Stromal cell of bone marrow (primary cell): Measurements from ENCODE around the gene PTPN13.
A peak's percentile ranks its signal among the peaks of the same experiment; 100 is the strongest.

Source experiments
- DNase-seq: peaks from one replicate; pipeline ENCODE4 v3.0.0-alpha.2; 2012; ENCODE audit warnings: low read depth

The PTPN13 gene

DNA sequence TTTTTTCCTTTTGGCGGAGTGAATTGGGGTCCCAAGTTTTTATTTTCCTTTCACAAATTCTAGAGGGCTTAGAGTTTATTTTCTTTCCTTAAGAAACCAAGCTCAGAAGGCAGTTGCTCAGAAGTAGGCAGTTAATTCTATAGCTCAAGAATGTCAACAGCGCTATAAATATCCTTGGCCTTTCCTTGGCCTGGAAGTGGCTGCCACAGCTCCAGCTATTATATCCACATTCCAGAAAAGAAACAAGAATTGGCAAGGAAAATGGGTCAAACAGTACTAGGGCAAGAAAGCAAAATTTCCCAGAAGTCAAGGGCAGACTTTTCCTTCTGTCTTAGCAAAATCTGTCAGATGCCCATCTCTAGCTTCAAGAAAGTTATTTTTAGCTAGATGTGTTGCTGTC, 224.1 kb downstream of the PTPN13 start:
- DNase-seq = no peak

DNA sequence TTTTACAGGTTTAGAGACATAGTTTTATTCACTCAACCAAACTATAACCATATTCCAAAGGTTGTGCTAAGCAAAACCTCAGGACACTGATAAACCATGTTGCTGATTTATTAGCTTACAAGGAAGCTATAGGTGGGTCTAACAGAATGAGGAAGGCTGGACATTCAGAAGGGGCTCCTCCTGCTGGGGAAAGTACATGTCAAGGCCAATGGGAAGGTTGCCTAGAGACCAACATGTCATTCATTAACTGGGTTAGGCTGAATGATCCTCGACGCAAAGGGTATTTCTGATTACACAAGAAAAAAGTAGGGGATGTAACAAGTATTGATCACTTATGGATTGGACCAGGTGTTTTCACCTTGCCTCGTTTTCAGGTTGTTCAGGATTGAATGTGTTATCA, 224.7 kb downstream of the PTPN13 start:
- DNase-seq = no peak

DNA sequence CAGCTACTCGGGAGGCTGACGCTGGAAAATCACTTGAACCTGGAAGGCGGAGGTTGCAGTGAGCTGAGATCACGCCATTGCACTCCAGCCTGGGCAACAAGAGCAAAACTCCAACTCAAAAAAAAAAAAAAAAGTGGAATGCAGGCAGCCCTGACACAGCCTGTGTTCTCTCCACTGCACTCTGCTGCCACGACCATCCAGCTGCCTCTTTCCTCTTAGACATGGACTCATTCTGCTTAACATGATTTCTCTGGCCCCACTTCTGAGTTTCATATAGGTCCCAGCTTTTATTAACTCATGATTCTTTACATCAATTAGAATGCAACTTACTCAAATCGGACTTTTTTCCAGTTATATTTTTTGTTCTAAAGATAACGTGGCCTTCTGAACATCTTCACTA, 225.4 kb downstream of the PTPN13 start:
- DNase-seq = no peak

DNA sequence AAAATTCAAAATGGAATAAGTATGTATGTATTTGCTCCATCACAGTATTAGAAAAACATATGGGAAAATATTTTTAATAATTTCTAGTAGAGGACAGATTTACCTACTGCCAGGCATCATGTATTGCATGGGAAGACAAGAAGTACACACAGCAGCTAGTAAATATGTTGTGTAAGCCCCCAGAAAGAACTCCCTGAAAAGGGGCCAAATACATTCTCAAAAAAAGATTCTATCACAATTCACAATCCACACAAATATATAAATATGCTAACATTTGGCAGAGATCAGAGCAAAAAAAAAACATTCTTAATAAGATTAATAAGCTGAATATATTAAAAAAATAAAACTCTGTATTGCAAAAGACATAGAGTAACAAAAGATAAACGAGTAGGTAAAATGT, 227.0 kb downstream of the PTPN13 start:
- no peak for DNase-seq

DNA sequence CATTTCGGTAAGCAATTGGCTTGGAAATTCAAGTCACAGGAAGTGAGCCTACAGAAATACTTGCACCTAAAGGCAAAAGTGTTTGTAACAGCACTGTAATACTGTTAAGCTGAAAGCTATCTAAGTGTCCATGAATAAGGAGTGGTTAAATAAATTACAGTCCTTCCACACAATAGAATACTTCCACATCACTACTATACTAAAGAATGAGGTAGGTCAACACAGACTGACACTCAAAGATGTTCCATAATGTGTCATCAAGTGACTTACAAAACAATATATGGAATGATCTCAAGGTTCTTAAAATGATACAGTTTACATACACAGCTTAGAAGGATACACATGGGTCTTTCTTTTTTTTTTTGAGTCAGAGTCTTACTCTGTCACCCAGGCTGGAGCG, 228.0 kb downstream of the PTPN13 start:
- no peak for DNase-seq

DNA sequence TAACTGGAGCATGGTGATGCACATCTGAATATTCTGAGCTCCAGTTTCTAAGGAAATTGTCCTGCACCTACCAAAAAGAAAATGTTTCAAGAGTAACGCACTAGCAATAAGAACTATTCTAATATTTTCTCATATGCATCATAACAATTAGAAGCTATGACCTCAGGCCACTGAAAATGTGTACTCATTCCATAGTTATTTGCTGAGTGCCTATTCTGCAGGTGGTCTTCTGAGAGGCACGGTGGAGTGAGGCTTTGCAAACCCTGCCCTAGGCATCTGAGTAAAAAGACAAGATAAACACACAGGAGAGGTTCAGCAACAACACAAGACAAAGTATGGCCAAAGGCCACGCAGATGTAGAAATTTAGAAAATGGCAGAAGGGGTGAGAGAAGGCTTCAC, 231.4 kb downstream of the PTPN13 start:
- no peak for DNase-seq

DNA sequence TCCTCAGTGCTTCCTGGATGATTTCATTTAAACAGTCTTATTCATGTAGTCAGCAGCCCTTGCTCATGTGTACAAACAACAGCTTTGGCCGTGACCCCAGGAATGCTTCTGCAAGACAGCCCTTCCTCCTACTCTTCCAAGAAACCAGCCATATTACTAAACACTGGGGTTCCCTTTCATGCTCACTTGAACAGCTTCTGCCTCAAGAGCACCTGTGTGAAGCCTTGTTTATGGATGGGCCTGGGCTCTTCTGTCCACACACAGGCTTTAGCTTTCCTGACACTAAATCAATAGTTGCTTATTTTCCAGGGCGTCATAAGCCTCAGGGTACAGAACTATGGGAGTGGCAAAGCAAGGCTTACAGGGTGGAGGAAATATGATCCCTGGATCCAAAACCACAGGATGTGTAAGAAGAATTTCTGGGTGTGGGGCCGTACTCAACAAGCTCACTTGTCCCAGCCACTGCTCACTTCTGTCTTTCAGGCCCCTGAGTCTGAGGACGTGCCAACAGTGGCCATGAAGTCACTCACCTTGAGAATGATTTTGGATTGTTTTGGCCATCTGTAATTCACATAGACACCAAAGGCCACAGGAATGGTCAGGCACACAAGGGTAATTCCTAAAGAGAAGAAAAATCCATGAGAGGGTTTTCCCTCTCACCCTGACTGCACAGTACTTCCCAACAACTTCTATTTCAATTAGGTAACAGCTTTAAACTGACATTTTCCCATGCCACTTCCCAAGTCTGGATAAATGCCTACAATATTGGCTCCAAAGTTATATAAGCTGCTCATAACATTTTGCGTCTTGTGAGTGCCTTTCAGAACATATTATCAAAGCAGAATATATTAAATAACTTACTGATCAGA, 237.4 kb downstream of the PTPN13 start:
- peak; percentile 74 for DNase-seq

DNA sequence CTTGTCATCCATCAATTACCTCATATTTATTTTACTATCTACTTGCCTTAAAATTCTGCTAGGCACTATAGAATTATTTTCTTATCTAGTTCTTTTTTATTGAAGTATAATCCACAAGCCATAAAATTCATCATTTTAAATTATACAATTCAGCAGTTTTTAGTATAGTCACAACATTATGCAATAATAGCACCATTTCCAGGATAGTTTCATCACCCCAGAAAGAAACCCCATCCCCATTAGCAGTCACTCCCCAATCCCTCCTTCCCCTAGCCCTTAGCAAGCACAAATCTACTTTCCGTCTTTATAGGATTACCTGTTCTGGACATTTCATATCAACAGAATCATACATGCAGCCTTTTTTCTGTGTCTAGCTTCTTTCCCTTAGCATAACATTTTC, 239.5 kb downstream of the PTPN13 start:
- DNase-seq = no peak

DNA sequence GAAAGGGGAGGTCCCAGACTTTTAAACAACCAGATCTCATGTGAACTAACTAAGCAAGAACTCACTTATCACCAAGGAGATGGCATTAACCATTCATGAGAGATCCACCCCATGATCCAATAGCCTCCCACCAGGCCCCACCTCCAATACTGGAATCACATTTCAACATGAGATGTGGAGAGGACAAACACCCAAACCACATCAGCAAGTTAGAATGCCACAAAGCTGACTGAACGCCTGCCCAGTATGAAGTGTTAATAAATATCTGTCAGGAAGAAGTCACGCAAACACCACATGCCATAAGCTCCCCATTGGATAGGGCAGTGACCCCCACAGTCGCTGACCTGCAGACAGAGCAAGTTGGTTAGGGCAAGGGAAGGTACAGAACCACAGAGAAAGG, 240.8 kb downstream of the PTPN13 start:
- no peak for DNase-seq

DNA sequence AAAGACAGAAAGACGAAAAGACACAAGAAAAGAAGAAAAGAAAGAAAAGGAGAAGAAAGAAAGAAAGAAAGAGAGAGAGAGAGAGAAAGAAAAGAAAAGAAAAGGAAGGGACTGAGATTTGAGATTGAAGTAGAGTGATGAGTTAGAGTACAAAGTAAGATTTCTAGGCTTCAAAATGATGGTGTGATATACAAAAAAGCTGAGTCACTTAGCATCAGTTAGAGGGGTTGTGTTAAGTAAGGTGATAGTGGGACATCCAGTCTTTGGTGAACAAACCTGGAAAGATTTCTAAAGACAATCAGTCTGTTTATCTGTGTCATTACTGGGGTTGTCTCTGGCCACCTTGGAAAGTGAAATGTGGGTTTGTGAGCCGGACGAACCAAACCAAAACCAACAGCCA, 241.6 kb downstream of the PTPN13 start:
- DNase-seq = no peak

DNA sequence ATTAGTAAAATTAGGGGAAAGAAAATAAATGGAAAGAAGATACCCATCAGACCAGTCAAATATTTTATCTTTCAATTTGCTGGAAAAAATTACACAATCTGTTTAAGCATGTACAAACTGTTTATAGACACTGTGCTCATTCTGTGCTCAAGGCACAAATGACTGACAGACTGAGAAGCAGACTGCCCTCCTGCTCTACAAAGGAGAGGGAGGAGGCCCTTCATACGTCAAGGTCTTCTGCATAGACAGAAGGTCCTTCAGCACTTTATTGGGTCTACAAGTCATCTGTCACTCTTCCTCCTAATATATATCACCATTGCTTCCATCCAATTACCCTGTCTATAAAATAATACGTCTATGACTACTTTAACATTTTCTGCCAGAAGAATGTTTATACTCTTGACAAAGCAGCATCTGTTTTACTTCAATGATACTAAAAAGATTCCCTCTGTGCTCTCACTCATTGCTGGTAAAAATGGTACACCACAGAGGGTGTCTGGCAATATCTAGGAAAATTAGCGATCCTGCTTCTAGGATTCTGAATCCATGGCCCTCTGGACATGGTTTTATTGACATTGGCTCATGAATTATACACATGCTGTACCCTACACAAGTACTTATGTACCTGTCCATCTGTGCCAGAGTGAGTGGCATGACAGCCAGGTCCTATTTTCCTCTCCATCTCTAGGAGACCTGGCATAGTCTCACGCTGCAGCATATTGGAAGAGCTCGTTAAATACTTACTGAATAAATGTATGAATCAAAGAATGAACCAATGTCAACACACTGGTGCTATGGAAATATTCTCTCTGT, 243.8 kb downstream of the PTPN13 start:
- no peak for DNase-seq

DNA sequence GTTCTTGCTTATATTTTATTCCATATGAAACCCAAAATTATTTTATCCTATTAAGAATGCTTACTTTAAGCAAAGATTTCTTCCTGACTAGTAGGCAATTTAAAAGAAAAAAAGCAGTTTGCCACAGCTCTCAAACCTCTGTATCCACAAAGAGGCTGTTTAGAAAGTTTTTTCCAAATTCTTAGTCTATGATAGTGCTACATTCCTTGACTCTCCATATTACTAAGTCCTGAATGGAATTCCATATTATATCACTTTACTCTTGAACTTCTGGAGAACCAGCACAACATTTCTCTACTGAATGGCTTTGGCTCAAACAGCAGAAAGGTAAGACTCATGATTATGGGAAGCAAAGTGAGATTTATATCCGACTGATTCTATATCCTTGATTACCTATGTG, 246.7 kb downstream of the PTPN13 start:
- DNase-seq = no peak

DNA sequence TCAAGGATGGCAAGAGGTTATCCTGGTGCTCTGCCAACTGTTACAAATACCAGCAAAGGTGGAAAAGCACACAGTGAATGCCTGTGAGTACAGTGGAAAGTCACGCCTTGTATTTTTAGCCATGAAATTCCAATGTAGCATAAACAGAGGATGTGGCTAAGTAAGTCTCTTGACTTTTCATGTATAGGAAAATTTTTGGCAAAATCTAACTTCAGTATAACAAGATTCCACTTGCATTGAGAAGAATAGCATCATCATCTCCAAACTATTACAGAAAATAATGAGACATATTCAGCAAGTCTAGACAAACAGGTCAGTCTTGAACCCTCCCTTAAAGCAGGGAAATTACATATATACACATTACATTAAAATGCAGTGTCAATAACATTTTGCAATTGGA, 247.2 kb downstream of the PTPN13 start:
- DNase-seq = no peak

DNA sequence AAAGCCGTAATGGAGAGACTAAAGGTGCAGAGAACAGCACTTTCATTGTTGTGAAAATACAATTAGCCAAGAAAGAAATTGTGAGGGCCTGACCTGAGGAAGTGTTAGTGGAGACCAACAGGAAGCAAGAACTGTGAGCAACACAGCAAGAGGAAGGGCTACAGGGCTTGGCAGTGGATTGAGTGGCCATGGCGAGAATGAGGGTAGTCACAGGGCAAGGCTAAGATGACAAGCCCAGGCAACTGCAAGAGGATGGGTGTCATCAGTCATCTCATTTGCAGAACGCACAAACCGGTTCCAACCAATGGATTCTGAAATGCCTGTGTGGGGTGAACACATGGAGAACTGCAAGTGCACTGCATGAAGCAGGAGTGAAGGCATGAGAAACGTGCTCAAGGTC, 251.5 kb downstream of the PTPN13 start:
- no peak for DNase-seq

DNA sequence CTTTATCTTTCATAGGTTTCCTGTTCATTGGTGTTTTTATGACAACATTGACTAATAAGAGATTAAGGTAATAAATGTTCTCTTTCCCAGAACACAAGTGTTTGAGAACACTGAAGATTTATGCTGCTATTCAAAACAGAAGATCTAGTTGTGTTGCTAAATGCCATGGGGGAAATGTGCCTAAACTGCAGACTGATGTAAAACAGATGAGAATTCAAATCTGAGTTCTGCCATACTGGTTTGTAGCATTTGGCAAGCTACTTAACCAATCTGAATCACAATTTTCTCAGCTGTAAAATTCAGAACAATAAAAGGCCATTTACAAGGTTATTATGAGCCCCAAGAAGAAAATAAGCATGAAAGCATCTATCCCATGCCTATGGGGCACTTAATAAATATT, 252.8 kb downstream of the PTPN13 start:
- peak; percentile 49 for DNase-seq

DNA sequence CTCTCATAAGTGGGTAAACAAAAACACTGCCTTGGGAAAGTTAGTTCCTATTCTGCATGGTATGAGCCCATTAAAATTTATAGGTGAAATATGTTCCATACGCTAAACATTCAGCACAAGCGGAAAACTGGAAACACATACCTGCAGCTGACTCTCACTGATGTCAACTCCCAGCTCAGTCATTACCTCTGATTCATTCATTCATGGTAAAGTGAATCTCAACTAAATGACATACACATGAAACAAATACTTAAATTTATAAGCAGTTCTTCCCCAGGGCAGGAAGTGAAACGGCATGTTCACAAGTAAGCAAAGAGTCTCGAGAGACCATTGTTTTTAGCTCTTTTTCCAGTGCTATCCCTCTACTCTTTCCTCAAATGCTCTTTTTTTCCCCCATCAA, 253.5 kb downstream of the PTPN13 start:
- DNase-seq = no peak

DNA sequence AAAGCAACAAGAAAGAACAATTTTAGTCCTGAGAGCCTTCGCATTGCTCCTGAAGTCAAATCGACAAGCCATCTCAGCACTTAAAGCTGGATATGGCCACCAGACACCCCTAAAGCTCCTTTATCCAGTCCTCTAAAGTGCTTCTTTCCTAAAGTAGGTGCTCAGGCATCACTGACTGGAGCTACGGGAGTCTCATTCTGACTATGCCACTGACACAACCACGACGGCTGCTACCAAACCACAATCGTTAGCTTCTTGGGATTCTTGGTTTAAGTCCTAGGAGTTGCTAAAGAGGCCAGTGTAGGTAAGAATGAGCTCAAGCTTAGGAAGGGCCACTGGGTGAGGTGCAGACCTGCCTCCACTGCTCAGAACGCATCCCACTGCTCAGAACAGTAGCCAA, 254.0 kb downstream of the PTPN13 start:
- DNase-seq = no peak

DNA sequence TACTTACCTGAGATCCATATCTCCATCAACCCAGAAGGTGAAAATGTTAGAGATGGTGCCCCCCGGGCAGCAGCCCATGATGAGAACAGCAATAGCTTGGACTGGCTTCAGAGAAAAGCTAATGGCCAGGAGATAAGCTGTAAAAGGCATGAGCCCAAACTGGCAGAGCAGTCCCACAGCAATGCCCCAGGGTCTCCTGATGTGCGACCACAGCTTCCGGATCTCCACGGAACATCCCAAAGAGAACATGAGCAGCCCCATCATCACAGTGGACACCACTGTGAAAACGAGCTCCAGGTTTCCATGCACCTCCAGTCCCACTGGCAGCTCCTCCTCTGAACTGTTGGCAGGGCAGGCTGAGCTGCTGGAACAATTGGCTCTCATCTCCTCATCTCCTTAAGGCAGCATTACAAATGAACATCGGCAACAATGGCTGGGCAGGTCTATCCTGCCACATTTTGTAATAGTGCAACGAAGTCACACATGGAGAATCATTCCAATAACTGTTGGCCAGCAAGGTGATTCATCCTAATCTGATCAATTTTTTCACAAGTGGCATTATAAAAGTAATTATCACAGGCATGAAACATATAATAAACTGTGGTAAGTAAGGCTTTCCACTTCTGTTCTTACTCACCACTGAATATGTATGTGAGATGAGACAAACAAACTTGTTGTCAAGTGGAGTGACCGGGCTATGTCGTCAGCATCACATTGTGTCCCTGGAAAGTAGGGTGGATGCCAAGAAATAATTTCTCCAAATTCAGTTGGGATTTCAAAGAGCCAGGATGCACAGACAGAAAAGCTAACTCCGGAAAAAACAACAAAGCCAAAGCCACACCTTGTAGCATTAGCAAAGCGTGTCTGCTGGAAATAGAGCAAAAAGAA, 254.9 kb downstream of the PTPN13 start, which contains the start of gene SLC10A6:
Gene SLC10A6, minus strand, starts transcription at position 653 of the 888 bp plus-strand sequence. Its CDS starts 269 bp downstream, at position 384.
- DNase-seq = no peak

DNA sequence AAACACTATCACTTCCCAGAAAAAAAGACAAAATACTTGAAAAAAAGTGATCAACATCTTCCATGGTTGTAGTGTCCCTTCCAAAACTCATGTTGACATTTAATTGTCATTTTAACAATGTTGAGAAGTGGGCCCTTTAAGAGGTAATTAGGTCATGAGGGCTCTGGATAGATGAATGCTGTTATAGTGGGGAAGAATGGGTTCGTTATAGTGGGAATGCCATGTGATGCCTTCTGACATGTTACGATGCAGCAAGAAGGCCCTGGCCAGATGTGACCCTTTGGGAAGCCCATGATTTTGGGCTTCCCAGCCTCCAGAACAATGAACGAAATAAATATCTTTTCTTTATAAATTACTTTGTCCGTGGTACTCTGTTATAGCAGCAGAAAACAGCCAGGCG, 259.1 kb downstream of the PTPN13 start:
- DNase-seq = no peak

DNA sequence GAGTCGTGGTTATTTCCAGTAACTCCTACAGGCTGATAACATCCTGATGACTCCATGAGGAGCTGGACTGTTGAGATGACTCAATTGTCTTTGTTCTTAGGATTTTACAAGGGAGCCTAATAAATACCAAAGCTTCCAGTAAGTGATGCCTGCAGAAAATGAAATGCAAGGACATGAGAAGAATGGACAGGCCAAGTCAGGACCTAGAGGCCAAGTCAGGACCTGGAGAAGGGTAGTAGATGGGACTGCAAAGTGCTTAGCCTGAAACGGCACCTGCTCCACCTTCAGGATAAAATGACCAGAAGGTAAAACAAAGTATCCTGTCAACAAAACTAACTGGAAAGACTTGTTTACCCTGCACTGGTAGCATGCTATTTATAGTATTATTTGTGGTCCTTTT, 261.5 kb downstream of the PTPN13 start:
- peak; percentile 50 for DNase-seq

DNA sequence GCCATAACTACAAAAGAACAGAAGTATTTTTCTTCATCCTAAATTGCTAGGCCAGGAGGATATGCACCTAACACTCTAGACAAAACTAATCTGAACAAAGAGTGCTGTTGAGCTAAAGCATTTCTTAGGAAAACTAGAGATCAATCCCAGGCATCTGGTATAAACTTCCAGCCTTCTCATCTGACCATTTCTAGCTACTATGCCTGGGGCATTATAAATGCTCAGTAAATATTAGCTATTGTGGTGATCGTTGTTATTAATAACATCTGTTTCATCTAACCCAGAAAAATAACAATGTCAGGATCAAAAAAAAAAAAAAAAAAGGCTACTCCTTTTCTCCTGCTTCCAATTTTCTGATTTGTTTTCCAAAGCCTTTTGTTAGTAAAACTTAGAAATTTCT, 262.8 kb downstream of the PTPN13 start:
- DNase-seq = no peak

DNA sequence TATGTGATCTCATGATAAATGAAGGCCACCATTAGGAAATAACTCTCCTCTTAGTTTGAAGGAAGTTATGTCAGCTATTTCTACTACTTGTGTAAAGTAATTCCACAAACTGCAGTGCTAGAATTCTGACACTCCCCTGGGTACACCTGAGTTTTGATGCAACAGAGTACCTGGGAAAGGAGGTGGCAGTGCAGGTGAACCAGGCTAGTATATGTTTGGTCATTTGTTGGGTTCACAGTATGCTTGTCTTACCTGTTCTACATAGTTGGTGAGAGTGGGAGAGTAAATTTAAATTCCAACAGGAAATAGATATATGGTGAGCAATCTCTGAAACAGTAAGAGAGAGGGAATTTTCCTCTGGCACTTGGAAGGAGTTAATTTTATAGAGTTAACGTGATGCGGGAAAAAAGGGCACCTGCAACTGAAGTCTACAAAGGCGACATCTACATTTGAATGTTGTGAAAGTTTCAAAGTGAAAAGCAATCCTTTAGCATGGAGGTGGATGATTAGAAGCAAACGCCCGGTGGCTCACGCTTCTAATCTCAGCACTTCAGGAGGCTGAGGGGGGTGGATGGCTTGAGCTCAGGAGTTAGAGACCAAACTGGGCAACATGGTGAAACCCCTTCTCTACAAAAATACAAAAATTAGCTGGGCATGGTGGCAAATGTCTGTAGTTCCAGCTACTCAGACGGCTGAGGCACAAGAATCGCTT, 263.4 kb downstream of the PTPN13 start:
- no peak for DNase-seq
